ENCODE measurements around the gene ATXN7L2.

Gene ATXN7L2, protein sequence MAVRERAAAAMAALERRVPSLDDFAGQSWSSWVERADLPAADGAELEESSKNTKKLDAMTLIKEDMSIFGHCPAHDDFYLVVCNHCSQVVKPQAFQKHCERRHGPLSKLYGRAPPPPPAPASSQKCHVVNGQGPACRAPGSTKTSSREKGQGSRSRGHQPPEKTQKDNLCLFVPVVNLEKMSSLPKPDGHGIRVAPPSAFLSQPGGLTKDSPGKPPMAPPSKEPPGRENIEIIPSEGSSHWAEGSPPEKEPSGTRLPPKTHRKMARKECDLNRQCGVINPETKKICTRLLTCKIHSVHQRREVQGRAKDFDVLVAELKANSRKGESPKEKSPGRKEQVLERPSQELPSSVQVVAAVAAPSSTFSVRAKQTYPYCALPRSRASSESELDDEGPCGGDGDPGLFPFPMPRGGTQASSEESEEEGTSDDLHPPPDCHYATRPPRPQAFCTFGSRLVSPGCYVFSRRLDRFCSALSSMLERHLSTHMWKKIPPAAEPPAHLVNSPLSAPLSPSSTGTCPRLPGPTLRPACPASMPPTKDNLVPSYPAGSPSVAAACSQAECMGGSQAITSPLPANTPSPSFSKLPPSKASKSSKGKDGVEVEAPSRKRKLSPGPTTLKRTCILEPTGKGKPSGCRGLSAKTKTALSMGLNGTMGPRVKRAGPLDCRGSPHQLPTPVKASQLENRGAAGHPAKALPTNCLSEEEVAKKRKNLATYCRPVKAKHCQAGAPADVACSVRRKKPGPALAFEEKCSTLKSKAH

DNA sequence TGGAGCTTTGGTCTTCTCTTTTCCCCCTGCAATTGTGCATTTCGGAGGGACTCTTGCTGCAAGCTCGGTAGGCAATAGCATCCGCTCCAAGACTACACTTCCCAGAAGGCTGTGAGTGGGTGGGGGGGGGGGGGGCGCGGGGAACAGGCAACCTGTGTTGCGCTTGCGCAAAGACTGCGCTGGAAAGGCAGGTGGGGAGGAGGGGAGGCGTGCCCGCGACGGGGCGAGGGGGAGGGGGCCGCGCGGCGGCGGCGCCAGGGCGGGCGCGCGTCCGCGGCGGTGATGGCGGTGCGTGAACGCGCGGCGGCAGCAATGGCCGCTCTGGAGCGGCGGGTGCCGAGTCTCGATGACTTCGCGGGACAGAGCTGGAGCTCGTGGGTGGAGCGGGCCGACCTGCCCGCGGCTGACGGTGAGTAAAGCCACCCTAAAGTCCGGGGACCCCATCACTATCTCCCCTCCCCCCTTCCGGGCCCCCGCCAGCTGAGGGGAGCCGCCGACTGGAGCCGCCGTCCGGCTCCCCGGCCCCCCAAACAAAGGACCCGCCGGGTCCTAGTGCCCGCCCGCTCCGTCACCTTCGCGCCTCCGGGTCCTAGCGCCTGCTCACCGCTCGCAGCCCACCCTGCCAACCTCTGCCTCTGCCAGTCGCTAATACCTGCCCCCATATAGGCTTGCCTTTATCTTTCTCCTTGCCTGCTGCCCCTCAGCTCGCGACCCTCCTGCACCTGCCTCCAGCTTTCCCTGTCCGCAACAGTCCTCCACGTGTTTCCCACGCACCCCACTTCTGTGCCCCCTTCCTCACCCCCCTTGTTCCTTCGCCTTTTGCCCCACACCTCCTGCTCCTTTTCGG, at the start of gene ATXN7L2:
TSS of gene ATXN7L2 (plus strand) at position 234 of the 847 bp plus-strand sequence. CDS start at position 283, 49 bp downstream.
- Histone ChIP-seq H3K4me3 (ENCODE audit: low read depth in 1 of 2, low read length in 1 of 2) (peak within 1 kb of the TSS; percentile 73 to 76), H3K27ac (peak within 1 kb of the TSS; percentile 82), H3K9me3 (no peaks in the 10 kb centered on the region), H3K4me1 (ENCODE audit: control insufficient read depth in 1 of 2, insufficient read depth in 1 of 2, low read depth in 1 of 2, low read length in 1 of 2) (peaks cover 15 to 17% of the 10 kb centered on the region in 2 experiments), H3K27me3 (peaks cover 46% of the 10 kb centered on the region), H3K36me3 (no peaks in the 10 kb centered on the region)
- TF ChIP-seq, protein P1, sequence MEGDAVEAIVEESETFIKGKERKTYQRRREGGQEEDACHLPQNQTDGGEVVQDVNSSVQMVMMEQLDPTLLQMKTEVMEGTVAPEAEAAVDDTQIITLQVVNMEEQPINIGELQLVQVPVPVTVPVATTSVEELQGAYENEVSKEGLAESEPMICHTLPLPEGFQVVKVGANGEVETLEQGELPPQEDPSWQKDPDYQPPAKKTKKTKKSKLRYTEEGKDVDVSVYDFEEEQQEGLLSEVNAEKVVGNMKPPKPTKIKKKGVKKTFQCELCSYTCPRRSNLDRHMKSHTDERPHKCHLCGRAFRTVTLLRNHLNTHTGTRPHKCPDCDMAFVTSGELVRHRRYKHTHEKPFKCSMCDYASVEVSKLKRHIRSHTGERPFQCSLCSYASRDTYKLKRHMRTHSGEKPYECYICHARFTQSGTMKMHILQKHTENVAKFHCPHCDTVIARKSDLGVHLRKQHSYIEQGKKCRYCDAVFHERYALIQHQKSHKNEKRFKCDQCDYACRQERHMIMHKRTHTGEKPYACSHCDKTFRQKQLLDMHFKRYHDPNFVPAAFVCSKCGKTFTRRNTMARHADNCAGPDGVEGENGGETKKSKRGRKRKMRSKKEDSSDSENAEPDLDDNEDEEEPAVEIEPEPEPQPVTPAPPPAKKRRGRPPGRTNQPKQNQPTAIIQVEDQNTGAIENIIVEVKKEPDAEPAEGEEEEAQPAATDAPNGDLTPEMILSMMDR (IDR thresholded peaks at IDR 0.05): peak; percentile 9

DNA sequence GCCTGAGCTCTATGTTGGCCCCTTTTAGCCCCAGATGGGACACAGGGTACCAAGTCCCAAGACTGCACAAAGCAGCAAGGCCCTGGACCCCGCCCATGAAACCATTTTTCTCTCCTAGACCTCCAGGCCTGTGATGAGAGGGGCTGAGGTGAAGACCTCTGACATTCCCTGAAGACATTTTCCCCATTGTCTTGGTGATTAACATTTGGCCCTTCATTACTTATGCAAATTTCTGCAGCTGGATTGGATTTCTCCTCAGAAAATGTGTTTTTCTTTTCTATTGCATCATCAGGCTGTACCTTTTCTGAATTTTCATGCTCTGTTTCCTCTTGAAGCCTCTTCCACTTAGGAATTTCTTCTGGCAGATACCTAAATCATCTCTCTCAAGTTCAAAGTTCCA, 49.2 kb upstream of the ATXN7L2 start:
- H3K4me3 ChIP-seq (ENCODE audit: low read depth in 1 of 2, low read length in 1 of 2): no peak overlapping the region
- TF ChIP-seq, protein P1 (IDR thresholded peaks at IDR 0.05): no peak

DNA sequence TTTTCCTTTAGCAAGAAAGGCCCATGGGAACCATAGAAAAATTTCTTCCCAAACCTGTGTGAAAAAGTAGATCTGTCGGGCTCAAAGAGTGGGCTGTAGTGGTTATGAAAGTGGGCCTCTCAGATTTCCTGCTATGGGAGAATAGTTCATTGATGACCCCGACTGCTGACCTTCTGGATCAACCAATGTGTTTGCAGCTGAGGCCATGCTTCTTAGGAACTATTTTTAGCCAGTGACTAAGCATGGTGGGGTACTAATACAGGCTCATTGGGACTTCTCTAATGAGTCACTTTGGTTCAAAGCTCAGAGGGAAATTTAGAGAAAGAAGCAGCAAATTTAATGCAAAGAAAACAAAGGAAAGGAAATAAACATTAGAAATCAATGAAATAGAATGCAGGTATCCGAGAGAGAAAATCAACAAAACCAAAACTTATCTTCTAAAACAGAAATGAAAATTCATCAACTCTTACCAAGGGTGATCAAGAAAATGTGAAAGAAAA, 44.9 kb upstream of the ATXN7L2 start:
- Histone ChIP-seq H3K4me3 (ENCODE audit: low read depth in 1 of 2, low read length in 1 of 2) (no peak overlapping the region), H3K27ac (no peak overlapping the region), H3K9me3 (no peaks in the 10 kb centered on the region), H3K4me1 (ENCODE audit: control insufficient read depth in 1 of 2, insufficient read depth in 1 of 2, low read depth in 1 of 2, low read length in 1 of 2) (no peaks in the 10 kb centered on the region), H3K27me3 (peaks cover 72% of the 10 kb centered on the region), H3K36me3 (no peaks in the 10 kb centered on the region)
- TF ChIP-seq, protein P1 (IDR thresholded peaks at IDR 0.05): no peak

More for the DNA sequence above, 49.2 kb upstream of the ATXN7L2 start:
- no peaks in the 10 kb centered on the region for H3K36me3 ChIP-seq
- peaks cover 53% of the 10 kb centered on the region for H3K27me3 ChIP-seq
- H3K27ac ChIP-seq: no peak overlapping the region
- H3K9me3 ChIP-seq: no peaks in the 10 kb centered on the region
- no peaks in the 10 kb centered on the region for H3K4me1 ChIP-seq (ENCODE audit: control insufficient read depth in 1 of 2, insufficient read depth in 1 of 2, low read depth in 1 of 2, low read length in 1 of 2)

DNA sequence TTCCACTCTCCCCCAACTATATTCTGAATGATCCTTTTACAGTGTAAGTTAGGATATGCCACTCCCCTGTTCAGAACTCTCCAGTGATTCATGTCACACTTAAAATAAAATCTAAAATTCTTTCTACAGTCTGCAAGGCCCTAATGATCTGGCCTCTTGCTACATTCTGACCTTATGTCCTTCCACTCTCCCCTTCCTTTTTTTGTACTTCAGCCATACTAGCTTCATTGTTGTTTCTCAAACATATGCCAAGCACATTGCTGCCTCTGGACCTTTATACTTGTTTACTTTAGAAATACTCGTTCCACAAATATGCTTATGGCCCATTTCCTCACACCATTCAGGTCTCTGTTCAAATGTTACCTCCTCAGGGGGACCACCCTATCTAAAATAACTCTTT, 42.6 kb upstream of the ATXN7L2 start:
- Histone ChIP-seq H3K4me3 (ENCODE audit: low read depth in 1 of 2, low read length in 1 of 2) (no peak overlapping the region), H3K27ac (no peak overlapping the region)

More for the DNA sequence above, 42.6 kb upstream of the ATXN7L2 start:
- Histone ChIP-seq H3K36me3 (no peaks in the 10 kb centered on the region), H3K27me3 (peaks cover 83% of the 10 kb centered on the region), H3K9me3 (no peaks in the 10 kb centered on the region), H3K4me1 (ENCODE audit: control insufficient read depth in 1 of 2, insufficient read depth in 1 of 2, low read depth in 1 of 2, low read length in 1 of 2) (no peaks in the 10 kb centered on the region)
- TF ChIP-seq, protein P1 (IDR thresholded peaks at IDR 0.05): no peak
